NT2/D1 (cell line): Measurements from ENCODE around the gene FOXP1.

ENCODE experiments used
- SUZ12 ChIP-seq: IDR thresholded peaks from 2 replicates; pipeline ENCODE4 v1.6.1; 2011; ENCODE audit not compliant: insufficient read length, insufficient read depth; ENCODE audit errors: extremely low read depth
- YY1 ChIP-seq: IDR thresholded peaks from 2 replicates; pipeline ENCODE4 v1.6.1; 2011; ENCODE audit not compliant: insufficient read length, insufficient read depth

DNA sequence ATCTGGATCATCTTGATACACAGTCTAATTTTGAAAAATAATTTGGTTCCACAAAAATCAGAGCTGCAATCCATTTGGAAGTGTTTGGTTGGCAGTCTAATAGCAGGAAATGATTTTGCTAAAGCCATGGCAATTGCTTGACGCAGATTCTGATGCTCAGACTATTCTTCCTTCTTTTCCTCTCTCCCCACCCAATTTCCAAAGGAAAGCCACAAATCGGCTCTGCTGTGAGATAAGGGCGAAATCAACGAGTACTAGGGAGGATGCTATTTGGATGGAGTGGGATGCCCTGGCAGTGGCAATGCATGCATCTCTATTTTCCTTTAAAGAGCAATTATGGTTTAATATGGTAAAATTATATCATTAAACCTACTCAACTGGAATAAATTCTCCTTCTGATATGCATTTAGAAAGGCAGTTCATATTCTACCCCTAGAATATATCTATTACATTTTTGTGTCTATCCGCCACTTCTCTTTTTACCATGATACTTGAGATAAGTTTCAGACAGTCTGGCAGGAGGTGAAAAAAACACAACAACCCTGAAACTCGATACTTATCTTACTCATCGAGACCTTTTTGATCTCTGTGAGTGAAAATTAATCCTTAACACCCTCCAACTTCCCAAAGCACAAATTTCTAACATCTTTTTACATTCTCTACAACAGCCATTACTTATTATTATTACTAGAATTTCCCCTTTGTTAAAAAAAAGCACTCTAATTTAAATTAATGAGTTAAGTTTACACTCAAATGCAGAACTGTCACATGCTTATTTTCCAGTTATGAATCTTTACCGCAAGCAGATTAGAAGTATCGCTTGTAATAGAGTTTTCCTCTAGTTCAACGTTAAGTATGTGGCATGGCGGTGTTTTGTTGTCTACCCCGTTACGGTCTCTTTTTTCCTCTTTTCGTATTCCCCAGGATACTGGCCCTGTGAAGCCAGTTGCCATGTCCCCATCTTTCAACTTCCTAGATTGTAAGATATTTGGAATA, 433.3 kb downstream of the FOXP1 start:
- no peak for TF ChIP-seq SUZ12
- TF ChIP-seq YY1 = no peak
